A673 (cell line): ENCODE measurements around the gene MICAL2.

Source experiments
- CTCF ChIP-seq: fragments of 300-800, 200-600 bp; sonication (generic); conservative IDR thresholded peaks from 2 replicates; pipeline ENCODE4 v1.5.1; 2017; ENCODE audit warnings: low read depth, mild to moderate bottlenecking, antibody characterized with exemption, low read length, moderate library complexity, mixed read lengths
- EZH2 ChIP-seq: fragments of 200-600 bp; sonication (generic); IDR thresholded peaks from 2 replicates; pipeline ENCODE4 v1.6.1; 2017; ENCODE audit warnings: borderline replicate concordance, low read depth, mild to moderate bottlenecking, mixed read lengths, antibody characterized with exemption, low read length; ENCODE audit not compliant: poor library complexity, severe bottlenecking

GRCh38 chr11:12249590-12250260, 139.3 kb downstream of the MICAL2 start:
- TF ChIP-seq CTCF (no peak), EZH2 (no peak)
